Endothelial cell of umbilical vein (primary cell): Measurements from ENCODE around the gene ZC3H18. TPM values are rescaled to one million over a fixed set of nuclear protein-coding genes. Genes with fewer than 3 reads are reported as not detected.

Experiments
- BruUV-seq: library from RNA; stranded (reverse); fragments of 400-500 nt; replicated peaks from 2 replicates; lab custom pipeline; 2021; lab: Mats Ljungman, UMichigan
- CTCF ChIA-PET: fragments of 300-600, 350-600 bp; sonication (Branson Sonifier 250); formaldehyde crosslinking; loops from one replicate; lab custom pipeline; 2021; ENCODE audit warnings: antibody characterized with exemption, inconsistent platforms; lab: Charles Lee
- POLR2A ChIA-PET: fragments of 300-600, 350-600 bp; sonication (Branson Sonifier 250); formaldehyde crosslinking; loops from one replicate; lab custom pipeline; 2021; ENCODE audit warnings: antibody characterized with exemption, inconsistent platforms; lab: Charles Lee
- DNase-seq: peaks from one replicate; pipeline ENCODE4 v3.0.0-alpha.2; 2011; ENCODE audit warnings: low read depth, low spot score
- FAIRE-seq: peaks from 2 replicates; lab custom pipeline; 2011; peaks lifted over from hg19 to GRCh38; lab: Jason Lieb, UNC
- H2AFZ ChIP-seq: 2 replicates; pipeline ENCODE4 v1.6.0; 2012; ENCODE audit warnings: low read depth, low read length, control low read depth, inconsistent platforms
- H3K27ac ChIP-seq: 2 replicates; pipeline ENCODE4 v1.5.1; 2011; ENCODE audit warnings: low read depth, mild to moderate bottlenecking, control low read depth, low read length, moderate library complexity; ENCODE audit not compliant: insufficient read depth
- H3K27me3 ChIP-seq, 2 experiments: 2 replicates each; pipeline versions ENCODE4 v1.6.0 to v1.6.1; 2011; ENCODE audit warnings: low read length in 2 of 2, mixed read lengths in 1 of 2; ENCODE audit not compliant: control insufficient read depth in 2 of 2, insufficient read depth in 2 of 2
- H3K36me3 ChIP-seq, 2 experiments: 2 replicates in 1 of 2; 3 replicates in 1 of 2; pipeline ENCODE4 v1.5.1; 2011; ENCODE audit warnings: low read length in 2 of 2, mild to moderate bottlenecking in 1 of 2, moderate library complexity in 1 of 2; ENCODE audit not compliant: control insufficient read depth in 2 of 2, insufficient read depth in 2 of 2; ENCODE audit errors: extremely low read depth in 1 of 2
- H3K4me1 ChIP-seq: 3 replicates; pipeline ENCODE4 v1.5.1; 2011; ENCODE audit warnings: mild to moderate bottlenecking, low read length; ENCODE audit not compliant: control insufficient read depth, insufficient read depth; ENCODE audit errors: extremely low read depth
- H3K4me2 ChIP-seq: 2 replicates; pipeline ENCODE4 v1.6.1; 2011; ENCODE audit warnings: low read length, control low read depth, mixed read lengths; ENCODE audit not compliant: insufficient read depth
- H3K4me3 ChIP-seq, 3 experiments: fragments of 200-600 bp in 1 of 3; sonication (generic), shearing (Covaris generic) in 1 of 3; replicated peaks in 1 of 3; 2 replicates each; pipeline ENCODE4 v1.5.1; 2011 to 2016; ENCODE audit warnings: control low read depth in 3 of 3, low read length in 3 of 3, mild to moderate bottlenecking in 2 of 3, inconsistent platforms in 1 of 3, low read depth in 1 of 3, moderate library complexity in 1 of 3; ENCODE audit not compliant: insufficient read depth in 1 of 3
- H3K79me2 ChIP-seq: 2 replicates; pipeline ENCODE4 v1.6.0; 2012; ENCODE audit warnings: low read length, inconsistent platforms; ENCODE audit not compliant: control insufficient read depth, insufficient read depth
- H3K9ac ChIP-seq: replicated peaks from 2 replicates; pipeline ENCODE3; 2011; ENCODE audit warnings: low read length, control low read depth; ENCODE audit not compliant: insufficient read depth; ENCODE audit errors: extremely low read depth
- H3K9me1 ChIP-seq: replicated peaks from 3 replicates; pipeline ENCODE4 v1.6.0; 2011; ENCODE audit warnings: mild to moderate bottlenecking, low read length; ENCODE audit not compliant: control insufficient read depth, insufficient read depth; ENCODE audit errors: extremely low read depth
- H3K9me3 ChIP-seq: replicated peaks from 2 replicates; pipeline ENCODE4 v1.5.1; 2012; ENCODE audit warnings: low read length, inconsistent platforms; ENCODE audit not compliant: control insufficient read depth, insufficient read depth
- H4K20me1 ChIP-seq: replicated peaks from 2 replicates; pipeline ENCODE3; 2011; ENCODE audit warnings: mild to moderate bottlenecking, low read length; ENCODE audit not compliant: control insufficient read depth, insufficient read depth; ENCODE audit errors: extremely low read depth
- CTCF ChIP-seq, 2 donors: IDR thresholded peaks; 1 replicate in 1 of 2; 2 replicates in 1 of 2; pipeline ENCODE4 v1.5.1; 2011; ENCODE audit warnings: low read length in 2 of 2, mild to moderate bottlenecking in 2 of 2, moderate library complexity in 2 of 2, control low read depth in 1 of 2, inconsistent platforms in 1 of 2, low read depth in 1 of 2; ENCODE audit not compliant: insufficient read depth in 1 of 2; ENCODE audit errors: extremely low read depth in 1 of 2
- EZH2 ChIP-seq: IDR thresholded peaks from 2 replicates; pipeline ENCODE4 v1.6.1; 2012; ENCODE audit warnings: borderline replicate concordance, low read depth, mild to moderate bottlenecking, moderate library complexity, low read length, inconsistent platforms; ENCODE audit not compliant: severe bottlenecking
- FOS ChIP-seq: IDR thresholded peaks from 2 replicates; pipeline ENCODE4 v1.6.1; 2011; ENCODE audit warnings: mild to moderate bottlenecking, low read length, moderate library complexity, borderline replicate concordance; ENCODE audit not compliant: insufficient read depth
- GATA2 ChIP-seq: IDR thresholded peaks from 2 replicates; pipeline ENCODE4 v1.7.0; 2011; ENCODE audit warnings: low read depth, mild to moderate bottlenecking, moderate library complexity, mixed read lengths, low read length; ENCODE audit not compliant: insufficient read length, insufficient read depth
- JUN ChIP-seq: IDR thresholded peaks from 2 replicates; pipeline ENCODE4 v1.6.1; 2011; ENCODE audit warnings: borderline replicate concordance, low read depth; ENCODE audit not compliant: insufficient read length, insufficient read depth
- MAX ChIP-seq: IDR thresholded peaks from 2 replicates; pipeline ENCODE4 v1.6.1; 2011; ENCODE audit not compliant: insufficient read depth, insufficient read length
- MYC ChIP-seq: IDR thresholded peaks from one replicate; pipeline ENCODE4 v1.6.1; 2011; ENCODE audit warnings: mild to moderate bottlenecking, low read depth, low read length
- POLR2A ChIP-seq: IDR thresholded peaks from 2 replicates; pipeline ENCODE4 v1.6.1; 2012; ENCODE audit warnings: low read depth, mild to moderate bottlenecking, control low read depth, low read length
- POLR2AphosphoS5 ChIP-seq: IDR thresholded peaks from 2 replicates; pipeline ENCODE4 v1.6.1; 2012; ENCODE audit warnings: low read depth, mild to moderate bottlenecking, control low read depth, low read length, moderate library complexity; ENCODE audit not compliant: insufficient read depth
- dilution Hi-C: fragments of 300-500 bp; cut with MboI; formaldehyde crosslinking; loops from one replicate; pipeline ENCODE4 v1.15.0; 2019; ENCODE audit warnings: low sequenced_read_pairs; ENCODE audit not compliant: extremely low pct_ligation_motif_present
- intact Hi-C: fragments of 100-400 bp; cut with micrococcal nuclease; formaldehyde crosslinking; loops from one replicate; pipeline ENCODE4 v1.10.0; 2022
- polyA plus RNA-seq, 4 experiments: library from polyadenylated mRNA; depleted of rRNA in 3 of 4; stranded (reverse) in 3 of 4; unstranded in 1 of 4; fragments of >200 nt; gene quantifications; 2 replicates each; pipeline versions ENCODE4 v1.2.1 to v1.2.3, GENCODE V29; 2011 to 2012; ENCODE audit warnings: missing spikeins in 1 of 4
- total RNA-seq: library from RNA; stranded (reverse); gene quantifications from 2 replicates; pipeline ENCODE4 v1.2.3, GENCODE V29; 2021

ZC3H18 gene
- total and polyA plus RNA-seq, 2 donors (not counting 3 experiments of a cell fraction or from before 2014, with no cell fraction given): 12.1 to 52.8 TPM

GRCh38 chr16:88539261-88539651 is 30.9 kb upstream of the ZC3H18 start:
- POLR2A ChIA-PET: no interaction called here

More at GRCh38 chr16:88539261-88539651, 30.9 kb upstream of the ZC3H18 start:
- H3K36me3 ChIP-seq: no peaks in the 10 kb centered on the region
- CTCF ChIA-PET: interaction anchor here (1.3 kb wide), 1 partner anchor 20 kb away, joined by 4 read pairs; no protein-coding TSS in a partner anchor
- no peaks in the 10 kb centered on the region for H3K79me2 ChIP-seq
- TF ChIP-seq MYC (no peak), CTCF (IDR thresholded peaks at IDR 0.05; ENCODE audit: extremely low read depth in 1 of 2, insufficient read depth in 1 of 2, low read depth in 1 of 2, low read length in 2 of 2) (no peak), FOS (no peak), POLR2A (no peak), GATA2 (no peak), MAX (no peak), EZH2 (no peak), POLR2AphosphoS5 (no peak), JUN (no peak)
- H3K27me3 ChIP-seq: peaks cover 2 to 11% of the 10 kb centered on the region in 2 experiments
- no peak overlapping the region for H2AFZ ChIP-seq
- dilution Hi-C loops (no loop called here), intact Hi-C loops (no loop called here)
- no peak for FAIRE-seq
- H3K9me1 ChIP-seq: no peaks in the 10 kb centered on the region
- H3K9ac ChIP-seq: no peak overlapping the region
- H3K27ac ChIP-seq: no peak overlapping the region
- no peaks in the 10 kb centered on the region for H4K20me1 ChIP-seq
- H3K4me2 ChIP-seq: no peak overlapping the region
- no peak for DNase-seq
- no peak overlapping the region for H3K4me3 ChIP-seq
- no peaks in the 10 kb centered on the region for H3K4me1 ChIP-seq
- no TSS peak for BruUV-seq
- H3K9me3 ChIP-seq: peaks cover 3% of the 10 kb centered on the region
